ENCODE measurements around the gene DBN1.

DNA sequence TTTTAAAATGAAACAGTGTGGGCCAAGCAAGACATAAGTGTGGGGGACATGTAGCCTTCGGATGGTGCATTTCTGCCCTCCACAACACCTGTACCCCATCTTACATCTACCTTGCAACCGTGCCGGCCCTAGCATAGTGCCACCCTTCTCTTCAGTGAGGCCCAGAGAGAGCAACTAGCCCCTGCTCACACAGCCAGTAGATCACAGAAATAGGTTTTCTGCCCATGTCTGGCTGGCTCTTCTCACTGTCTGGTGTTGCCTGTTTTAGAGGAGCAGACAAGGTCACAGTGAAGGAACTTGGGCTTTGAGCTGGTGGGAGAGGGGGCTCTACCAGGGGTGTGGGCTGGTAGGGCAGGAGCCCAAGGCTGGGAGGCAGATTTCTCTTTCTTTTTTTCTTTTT lies 12.8 kb upstream of the DBN1 start:
- TF ChIP-seq, protein P1, sequence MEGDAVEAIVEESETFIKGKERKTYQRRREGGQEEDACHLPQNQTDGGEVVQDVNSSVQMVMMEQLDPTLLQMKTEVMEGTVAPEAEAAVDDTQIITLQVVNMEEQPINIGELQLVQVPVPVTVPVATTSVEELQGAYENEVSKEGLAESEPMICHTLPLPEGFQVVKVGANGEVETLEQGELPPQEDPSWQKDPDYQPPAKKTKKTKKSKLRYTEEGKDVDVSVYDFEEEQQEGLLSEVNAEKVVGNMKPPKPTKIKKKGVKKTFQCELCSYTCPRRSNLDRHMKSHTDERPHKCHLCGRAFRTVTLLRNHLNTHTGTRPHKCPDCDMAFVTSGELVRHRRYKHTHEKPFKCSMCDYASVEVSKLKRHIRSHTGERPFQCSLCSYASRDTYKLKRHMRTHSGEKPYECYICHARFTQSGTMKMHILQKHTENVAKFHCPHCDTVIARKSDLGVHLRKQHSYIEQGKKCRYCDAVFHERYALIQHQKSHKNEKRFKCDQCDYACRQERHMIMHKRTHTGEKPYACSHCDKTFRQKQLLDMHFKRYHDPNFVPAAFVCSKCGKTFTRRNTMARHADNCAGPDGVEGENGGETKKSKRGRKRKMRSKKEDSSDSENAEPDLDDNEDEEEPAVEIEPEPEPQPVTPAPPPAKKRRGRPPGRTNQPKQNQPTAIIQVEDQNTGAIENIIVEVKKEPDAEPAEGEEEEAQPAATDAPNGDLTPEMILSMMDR (conservative IDR thresholded peaks at IDR 0.05; ENCODE audit: low read depth in 2 of 2), result no peak
- TF ChIP-seq EZH2 (IDR thresholded peaks at IDR 0.05; ENCODE audit: low read depth, unreplicated experiment), result no peak
- no peak for TF ChIP-seq POLR2AphosphoS5 (IDR thresholded peaks at IDR 0.05; ENCODE audit: low read depth)
- TF ChIP-seq, protein P2, sequence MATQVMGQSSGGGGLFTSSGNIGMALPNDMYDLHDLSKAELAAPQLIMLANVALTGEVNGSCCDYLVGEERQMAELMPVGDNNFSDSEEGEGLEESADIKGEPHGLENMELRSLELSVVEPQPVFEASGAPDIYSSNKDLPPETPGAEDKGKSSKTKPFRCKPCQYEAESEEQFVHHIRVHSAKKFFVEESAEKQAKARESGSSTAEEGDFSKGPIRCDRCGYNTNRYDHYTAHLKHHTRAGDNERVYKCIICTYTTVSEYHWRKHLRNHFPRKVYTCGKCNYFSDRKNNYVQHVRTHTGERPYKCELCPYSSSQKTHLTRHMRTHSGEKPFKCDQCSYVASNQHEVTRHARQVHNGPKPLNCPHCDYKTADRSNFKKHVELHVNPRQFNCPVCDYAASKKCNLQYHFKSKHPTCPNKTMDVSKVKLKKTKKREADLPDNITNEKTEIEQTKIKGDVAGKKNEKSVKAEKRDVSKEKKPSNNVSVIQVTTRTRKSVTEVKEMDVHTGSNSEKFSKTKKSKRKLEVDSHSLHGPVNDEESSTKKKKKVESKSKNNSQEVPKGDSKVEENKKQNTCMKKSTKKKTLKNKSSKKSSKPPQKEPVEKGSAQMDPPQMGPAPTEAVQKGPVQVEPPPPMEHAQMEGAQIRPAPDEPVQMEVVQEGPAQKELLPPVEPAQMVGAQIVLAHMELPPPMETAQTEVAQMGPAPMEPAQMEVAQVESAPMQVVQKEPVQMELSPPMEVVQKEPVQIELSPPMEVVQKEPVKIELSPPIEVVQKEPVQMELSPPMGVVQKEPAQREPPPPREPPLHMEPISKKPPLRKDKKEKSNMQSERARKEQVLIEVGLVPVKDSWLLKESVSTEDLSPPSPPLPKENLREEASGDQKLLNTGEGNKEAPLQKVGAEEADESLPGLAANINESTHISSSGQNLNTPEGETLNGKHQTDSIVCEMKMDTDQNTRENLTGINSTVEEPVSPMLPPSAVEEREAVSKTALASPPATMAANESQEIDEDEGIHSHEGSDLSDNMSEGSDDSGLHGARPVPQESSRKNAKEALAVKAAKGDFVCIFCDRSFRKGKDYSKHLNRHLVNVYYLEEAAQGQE (IDR thresholded peaks at IDR 0.05; ENCODE audit: unreplicated experiment), result no peak
- no peak for TF ChIP-seq JUNB (IDR thresholded peaks at IDR 0.05; ENCODE audit: unreplicated experiment)
- TF ChIP-seq CREB1 (CRISPR knock-in tag; IDR thresholded peaks at IDR 0.05; ENCODE audit: low read depth), result no peak
- TF ChIP-seq EZH2phosphoT487 (IDR thresholded peaks at IDR 0.05; ENCODE audit: unreplicated experiment), result no peak
- TF ChIP-seq, protein P3, sequence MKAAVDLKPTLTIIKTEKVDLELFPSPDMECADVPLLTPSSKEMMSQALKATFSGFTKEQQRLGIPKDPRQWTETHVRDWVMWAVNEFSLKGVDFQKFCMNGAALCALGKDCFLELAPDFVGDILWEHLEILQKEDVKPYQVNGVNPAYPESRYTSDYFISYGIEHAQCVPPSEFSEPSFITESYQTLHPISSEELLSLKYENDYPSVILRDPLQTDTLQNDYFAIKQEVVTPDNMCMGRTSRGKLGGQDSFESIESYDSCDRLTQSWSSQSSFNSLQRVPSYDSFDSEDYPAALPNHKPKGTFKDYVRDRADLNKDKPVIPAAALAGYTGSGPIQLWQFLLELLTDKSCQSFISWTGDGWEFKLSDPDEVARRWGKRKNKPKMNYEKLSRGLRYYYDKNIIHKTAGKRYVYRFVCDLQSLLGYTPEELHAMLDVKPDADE (IDR thresholded peaks at IDR 0.05), result no peak
